ENCODE results near the gene VGLL4. TPM values are rescaled to one million over a fixed set of nuclear protein-coding genes. Genes with fewer than 3 reads are reported as not detected.
A peak's percentile ranks its signal among the peaks of the same experiment; 100 is the strongest.

The VGLL4 gene
- total RNA-seq, 1 experiment from 2014 or later: 42.1 TPM

GRCh38 chr3:11544412-11545181, 99.1 kb downstream of the VGLL4 start:
- H2BK15ac ChIP-seq (ENCODE audit: low read depth, low read length): no peak overlapping the region
- H4K8ac ChIP-seq (replicated peaks; ENCODE audit: insufficient read length, low read depth, low read length): no peak overlapping the region
- H3K4me2 ChIP-seq (ENCODE audit: insufficient read depth, insufficient read length, low read length): no peak overlapping the region
- no peaks in the 10 kb centered on the region for H4K20me1 ChIP-seq (ENCODE audit: control insufficient read depth, insufficient read depth, insufficient read length)
- no peaks in the 10 kb centered on the region for H3K79me2 ChIP-seq (ENCODE audit: insufficient read depth, low read length)
- no peak overlapping the region for H3K9ac ChIP-seq (ENCODE audit: extremely low read depth, insufficient read length, low read length)
- H3K23ac ChIP-seq (ENCODE audit: insufficient read length, low read depth, low read length): no peak overlapping the region
- no peaks in the 10 kb centered on the region for H3K27me3 ChIP-seq (ENCODE audit: insufficient read depth, low read length)
- no peak overlapping the region for H3K4ac ChIP-seq (ENCODE audit: low read depth, low read length)
- H3K79me1 ChIP-seq (ENCODE audit: insufficient read depth, low read depth, low read length, poor library complexity, severe bottlenecking): no peaks in the 10 kb centered on the region
- Mint-ChIP-seq H3K27ac (peak overlapping the region in 1 of 3 experiments; percentile 34; a peak in 1 of 7 replicates), H3K4me1 (peaks cover 3 to 6% of the 10 kb centered on the region in 2 experiments; a peak in 3 of 4 replicates), H3K27me3 (ENCODE audit: low read depth) (no peaks in the 10 kb centered on the region), H3K4me3 (no peak overlapping the region), H3K9me3 (no peaks in the 10 kb centered on the region), H3K36me3 (ENCODE audit: insufficient read depth in 1 of 3, low read depth in 3 of 3) (peaks cover 0 to 4% (median 0%) of the 10 kb centered on the region in 3 experiments; a peak in 2 of 7 replicates)
- H2BK120ac ChIP-seq (ENCODE audit: low read depth, low read length, poor library complexity, severe bottlenecking): no peak overlapping the region
- no peaks in the 10 kb centered on the region for H3K9me3 ChIP-seq (ENCODE audit: control insufficient read depth, low read depth, low read length)
- H2BK20ac ChIP-seq (ENCODE audit: low read depth, low read length, poor library complexity, severe bottlenecking): no peak overlapping the region
- H3K14ac ChIP-seq (ENCODE audit: insufficient read depth, low read length): no peak overlapping the region
- WGBS (ENCODE audit: extremely low coverage, insufficient read length, low lambda C conversion rate): no CpG with 5 or more reads among the region's 17 CpGs
- H4K91ac ChIP-seq (ENCODE audit: insufficient read length, low read depth, low read length): no peak overlapping the region
- H3K4me1 ChIP-seq (ENCODE audit: insufficient read depth, low read length): no peaks in the 10 kb centered on the region
- no peak overlapping the region for H3T11ph ChIP-seq (ENCODE audit: low read length)
- no peak overlapping the region for H2BK12ac ChIP-seq (ENCODE audit: insufficient read length, low read depth, low read length)
- no peak overlapping the region for H4K5ac ChIP-seq (ENCODE audit: insufficient read length, low read depth, low read length)
- H3K27ac ChIP-seq (ENCODE audit: insufficient read length, low read depth, low read length): no peak overlapping the region
- no peak overlapping the region for H2AK5ac ChIP-seq (ENCODE audit: insufficient read length, low read length)
- DNase-seq: no peak
- TF ChIP-seq, protein P1, sequence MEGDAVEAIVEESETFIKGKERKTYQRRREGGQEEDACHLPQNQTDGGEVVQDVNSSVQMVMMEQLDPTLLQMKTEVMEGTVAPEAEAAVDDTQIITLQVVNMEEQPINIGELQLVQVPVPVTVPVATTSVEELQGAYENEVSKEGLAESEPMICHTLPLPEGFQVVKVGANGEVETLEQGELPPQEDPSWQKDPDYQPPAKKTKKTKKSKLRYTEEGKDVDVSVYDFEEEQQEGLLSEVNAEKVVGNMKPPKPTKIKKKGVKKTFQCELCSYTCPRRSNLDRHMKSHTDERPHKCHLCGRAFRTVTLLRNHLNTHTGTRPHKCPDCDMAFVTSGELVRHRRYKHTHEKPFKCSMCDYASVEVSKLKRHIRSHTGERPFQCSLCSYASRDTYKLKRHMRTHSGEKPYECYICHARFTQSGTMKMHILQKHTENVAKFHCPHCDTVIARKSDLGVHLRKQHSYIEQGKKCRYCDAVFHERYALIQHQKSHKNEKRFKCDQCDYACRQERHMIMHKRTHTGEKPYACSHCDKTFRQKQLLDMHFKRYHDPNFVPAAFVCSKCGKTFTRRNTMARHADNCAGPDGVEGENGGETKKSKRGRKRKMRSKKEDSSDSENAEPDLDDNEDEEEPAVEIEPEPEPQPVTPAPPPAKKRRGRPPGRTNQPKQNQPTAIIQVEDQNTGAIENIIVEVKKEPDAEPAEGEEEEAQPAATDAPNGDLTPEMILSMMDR (conservative IDR thresholded peaks at IDR 0.05): no peak
- no peak overlapping the region for H2BK5ac ChIP-seq (ENCODE audit: insufficient read length, low read length)
- no peak overlapping the region for H3K18ac ChIP-seq (ENCODE audit: insufficient read length, low read depth, low read length)
- H3K56ac ChIP-seq (ENCODE audit: insufficient read length, low read depth, low read length): no peak overlapping the region
- H2AFZ ChIP-seq (ENCODE audit: low read length): no peak overlapping the region
- H3K23me2 ChIP-seq (ENCODE audit: insufficient read length, low read depth, low read length, poor library complexity, severe bottlenecking): no peaks in the 10 kb centered on the region

All from H9 (cell line).